ENCODE data around the gene CLEC10A.
"Not testable (repeated sequence)": the region's sequence is repeated elsewhere in the genome, so short reads cannot be mapped to it uniquely, and the experiment has no call there.

The CLEC10A gene

GRCh38 chr17:7079581-7080455 lies at the start of gene CLEC10A:
TSS of gene CLEC10A (minus strand) at chr17:7080251. CDS start at chr17:7078812, 1,439 bp downstream.
- no peak for DNase-seq

- no peak for DNase-seq
Observed at GRCh38 chr17:7129311-7129710, 49.3 kb upstream of the CLEC10A start.

- DNase-seq = no peak
Observed at GRCh38 chr17:7128160-7128559, 48.1 kb upstream of the CLEC10A start.

- DNase-seq = not testable (repeated sequence)
Observed at GRCh38 chr17:7127501-7127900, 47.5 kb upstream of the CLEC10A start.

- not testable (repeated sequence) for DNase-seq
Observed at GRCh38 chr17:7126386-7126785, 46.3 kb upstream of the CLEC10A start.

GRCh38 chr17:7124923-7125322 lies 44.9 kb upstream of the CLEC10A start:
- DNase-seq = no peak

GRCh38 chr17:7123844-7124243 lies 43.8 kb upstream of the CLEC10A start:
- DNase-seq = no peak

GRCh38 chr17:7122381-7122780 lies 42.3 kb upstream of the CLEC10A start:
- DNase-seq = no peak

GRCh38 chr17:7120635-7121034 lies 40.6 kb upstream of the CLEC10A start:
- DNase-seq = not testable (repeated sequence)

- no peak for DNase-seq
Observed at GRCh38 chr17:7120123-7120522, 40.1 kb upstream of the CLEC10A start.

GRCh38 chr17:7119314-7119713 lies 39.3 kb upstream of the CLEC10A start:
- DNase-seq = no peak

GRCh38 chr17:7114875-7115614 lies 35.0 kb upstream of the CLEC10A start:
- no peak for DNase-seq

- no peak for DNase-seq
Observed at GRCh38 chr17:7114241-7114874, 34.3 kb upstream of the CLEC10A start, which contains the start of gene ASGR2. TSS of gene ASGR2 (minus strand) at chr17:7114822. CDS start at chr17:7114240, 582 bp downstream.

- DNase-seq = no peak
Observed at GRCh38 chr17:7113273-7114071, 33.4 kb upstream of the CLEC10A start.

- no peak for DNase-seq
Observed at GRCh38 chr17:7112510-7113108, 32.6 kb upstream of the CLEC10A start.

GRCh38 chr17:7111784-7112509 lies 31.9 kb upstream of the CLEC10A start:
- DNase-seq = no peak

GRCh38 chr17:7110617-7111306 lies 30.7 kb upstream of the CLEC10A start:
- no peak for DNase-seq

GRCh38 chr17:7109461-7110322 lies 29.6 kb upstream of the CLEC10A start:
- DNase-seq = no peak

- DNase-seq = no peak
Observed at GRCh38 chr17:7108981-7109380, 28.9 kb upstream of the CLEC10A start.

GRCh38 chr17:7108560-7108925 lies 28.5 kb upstream of the CLEC10A start:
- no peak for DNase-seq
